SJCRH30 (cell line): Measurements from ENCODE around the gene RUNX3. TPM values are rescaled to one million over a fixed set of nuclear protein-coding genes. Genes with fewer than 3 reads are reported as not detected.

Source experiments
- DNase-seq, 2 experiments: peaks; one replicate each; pipeline ENCODE4 v3.0.0-alpha.2; 2015 to 2020
- H3K27ac ChIP-seq: fragments of 250-450 bp; sonication (Bioruptor Pico); 2 replicates; pipeline ENCODE4 v1.5.1; 2020; ENCODE audit warnings: mild to moderate bottlenecking, moderate library complexity
- H3K27me3 ChIP-seq: fragments of 250-450 bp; sonication (Bioruptor Pico); 2 replicates; pipeline ENCODE4 v1.5.1; 2020; ENCODE audit warnings: mild to moderate bottlenecking, moderate library complexity
- H3K36me3 ChIP-seq: fragments of 250-450 bp; sonication (Bioruptor Pico); 2 replicates; pipeline ENCODE4 v1.5.1; 2020; ENCODE audit warnings: mild to moderate bottlenecking, moderate library complexity
- H3K4me1 ChIP-seq: fragments of 250-450 bp; sonication (Bioruptor Pico); 2 replicates; pipeline ENCODE4 v1.5.1; 2020; ENCODE audit warnings: mild to moderate bottlenecking, moderate library complexity
- H3K4me3 ChIP-seq: fragments of 250-450 bp; sonication (Bioruptor Pico); 2 replicates; pipeline ENCODE4 v1.5.1; 2020; ENCODE audit warnings: mild to moderate bottlenecking, moderate library complexity
- H3K9me3 ChIP-seq: fragments of 250-450 bp; sonication (Bioruptor Pico); replicated peaks from 2 replicates; pipeline ENCODE4 v1.5.1; 2020; ENCODE audit warnings: mild to moderate bottlenecking, moderate library complexity
- total RNA-seq: library from RNA; depleted of rRNA; stranded (reverse); fragments of >200 nt; shearing (Covaris generic); gene quantifications from 2 replicates; pipeline ENCODE4 v1.2.3, GENCODE V29; 2014; rRNA removed

Gene RUNX3
- total RNA-seq, 1 experiment from 2014 or later, result 0.02 TPM

GRCh38 chr1:24859063-24860010, 70.7 kb downstream of the RUNX3 start:
- DNase-seq, result no peak
- 0 out of 2 replicates have a peak, but pooled peaks cover under 1% of the 10 kb centered on the region for H3K4me1 ChIP-seq
- no peak overlapping the region for H3K27ac ChIP-seq
- H3K9me3 ChIP-seq, result no peaks in the 10 kb centered on the region
- peaks cover 5% of the 10 kb centered on the region for H3K27me3 ChIP-seq
- no peak overlapping the region for H3K4me3 ChIP-seq
- H3K36me3 ChIP-seq, result no peaks in the 10 kb centered on the region

GRCh38 chr1:24858277-24858676, 71.8 kb downstream of the RUNX3 start:
- no peaks in the 10 kb centered on the region for H3K9me3 ChIP-seq
- no peaks in the 10 kb centered on the region for H3K4me1 ChIP-seq
- DNase-seq, result no peak
- peaks cover 5% of the 10 kb centered on the region; the same call in 1 of the 2 replicates for H3K27me3 ChIP-seq
- H3K4me3 ChIP-seq, result no peak overlapping the region
- H3K36me3 ChIP-seq, result no peaks in the 10 kb centered on the region
- no peak overlapping the region for H3K27ac ChIP-seq

GRCh38 chr1:24857507-24858133, 72.5 kb downstream of the RUNX3 start:
- H3K36me3 ChIP-seq, result no peaks in the 10 kb centered on the region
- no peaks in the 10 kb centered on the region for H3K4me1 ChIP-seq
- no peak overlapping the region for H3K4me3 ChIP-seq
- peaks cover 5% of the 10 kb centered on the region; the same call in 1 of the 2 replicates for H3K27me3 ChIP-seq
- no peaks in the 10 kb centered on the region for H3K9me3 ChIP-seq
- H3K27ac ChIP-seq, result no peak overlapping the region
- no peak for DNase-seq

GRCh38 chr1:24856787-24857506, 73.1 kb downstream of the RUNX3 start:
- Histone ChIP-seq H3K27me3 (peaks cover 5% of the 10 kb centered on the region; the same call in 1 of the 2 replicates), H3K4me1 (no peaks in the 10 kb centered on the region), H3K27ac (no peak overlapping the region), H3K36me3 (no peaks in the 10 kb centered on the region), H3K9me3 (no peaks in the 10 kb centered on the region), H3K4me3 (no peak overlapping the region)
- no peak for DNase-seq

- Histone ChIP-seq H3K27ac (no peak overlapping the region), H3K27me3 (0 out of 2 replicates have a peak, but pooled peaks cover 3% of the 10 kb centered on the region), H3K4me3 (no peak overlapping the region), H3K4me1 (no peaks in the 10 kb centered on the region), H3K36me3 (no peaks in the 10 kb centered on the region), H3K9me3 (no peaks in the 10 kb centered on the region)
- no peak for DNase-seq
These were observed 74.6 kb downstream of the RUNX3 start for GRCh38 chr1:24855474-24855873.

GRCh38 chr1:24853649-24854048, 76.4 kb downstream of the RUNX3 start:
- Histone ChIP-seq H3K4me3 (no peak overlapping the region), H3K36me3 (no peaks in the 10 kb centered on the region), H3K4me1 (no peaks in the 10 kb centered on the region), H3K9me3 (no peaks in the 10 kb centered on the region), H3K27ac (no peak overlapping the region), H3K27me3 (no peaks in the 10 kb centered on the region)
- no peak for DNase-seq

- no peak overlapping the region for H3K27ac ChIP-seq
- no peaks in the 10 kb centered on the region; the same call in 1 of the 2 replicates for H3K4me1 ChIP-seq
- H3K27me3 ChIP-seq, result no peaks in the 10 kb centered on the region
- H3K36me3 ChIP-seq, result peaks cover 3% of the 10 kb centered on the region; the same call in 1 of the 2 replicates
- no peaks in the 10 kb centered on the region for H3K9me3 ChIP-seq
- no peak overlapping the region for H3K4me3 ChIP-seq
- no peak for DNase-seq
These were observed 79.7 kb downstream of the RUNX3 start for GRCh38 chr1:24850328-24850920.

- Histone ChIP-seq H3K36me3 (peaks cover 4% of the 10 kb centered on the region; the same call in 1 of the 2 replicates), H3K4me3 (no peak overlapping the region), H3K9me3 (no peaks in the 10 kb centered on the region), H3K27me3 (no peaks in the 10 kb centered on the region), H3K27ac (no peak overlapping the region), H3K4me1 (no peaks in the 10 kb centered on the region; the same call in 1 of the 2 replicates)
- DNase-seq, result peak in 1 of 2 experiments; percentile 30
These were observed 80.3 kb downstream of the RUNX3 start for GRCh38 chr1:24849672-24850295.

Other genes starting within 250 kb of the RUNX3 start
- gene CLIC4, start 184.8 kb downstream of the RUNX3 start, total RNA-seq, result 157 and 169 TPM in 2 replicates